Gastroesophageal sphincter (tissue), 3 donors: ENCODE measurements around the gene TXNIP.

Experiments
- EP300 ChIP-seq: sonication (generic); formaldehyde crosslinking; IDR thresholded peaks from one replicate; pipeline ENCODE4 v1.6.1; 2017; ENCODE audit warnings: antibody characterized with exemption, mild to moderate bottlenecking
- POLR2A ChIP-seq, 2 donors: fragments of 450-650 bp; IDR thresholded peaks; one replicate each; pipeline ENCODE4 v1.6.1; 2017; ENCODE audit warnings: antibody characterized with exemption in 2 of 2, mild to moderate bottlenecking in 2 of 2, moderate library complexity in 1 of 2
- POLR2AphosphoS5 ChIP-seq: sonication (generic); formaldehyde crosslinking; IDR thresholded peaks from one replicate; pipeline ENCODE4 v1.6.1; 2017; ENCODE audit warnings: antibody characterized with exemption
- TF ChIP-seq, protein P1 (sequence below), 4 experiments: fragments of 200-600 bp in 2 of 4; fragments of 450-650 bp in 2 of 4; sonication (generic) in 1 of 4; IDR thresholded peaks; one replicate each; pipeline ENCODE4 v1.5.1; 2017 to 2019; ENCODE audit warnings: antibody characterized with exemption in 4 of 4, mild to moderate bottlenecking in 2 of 4, moderate library complexity in 2 of 4

DNA sequence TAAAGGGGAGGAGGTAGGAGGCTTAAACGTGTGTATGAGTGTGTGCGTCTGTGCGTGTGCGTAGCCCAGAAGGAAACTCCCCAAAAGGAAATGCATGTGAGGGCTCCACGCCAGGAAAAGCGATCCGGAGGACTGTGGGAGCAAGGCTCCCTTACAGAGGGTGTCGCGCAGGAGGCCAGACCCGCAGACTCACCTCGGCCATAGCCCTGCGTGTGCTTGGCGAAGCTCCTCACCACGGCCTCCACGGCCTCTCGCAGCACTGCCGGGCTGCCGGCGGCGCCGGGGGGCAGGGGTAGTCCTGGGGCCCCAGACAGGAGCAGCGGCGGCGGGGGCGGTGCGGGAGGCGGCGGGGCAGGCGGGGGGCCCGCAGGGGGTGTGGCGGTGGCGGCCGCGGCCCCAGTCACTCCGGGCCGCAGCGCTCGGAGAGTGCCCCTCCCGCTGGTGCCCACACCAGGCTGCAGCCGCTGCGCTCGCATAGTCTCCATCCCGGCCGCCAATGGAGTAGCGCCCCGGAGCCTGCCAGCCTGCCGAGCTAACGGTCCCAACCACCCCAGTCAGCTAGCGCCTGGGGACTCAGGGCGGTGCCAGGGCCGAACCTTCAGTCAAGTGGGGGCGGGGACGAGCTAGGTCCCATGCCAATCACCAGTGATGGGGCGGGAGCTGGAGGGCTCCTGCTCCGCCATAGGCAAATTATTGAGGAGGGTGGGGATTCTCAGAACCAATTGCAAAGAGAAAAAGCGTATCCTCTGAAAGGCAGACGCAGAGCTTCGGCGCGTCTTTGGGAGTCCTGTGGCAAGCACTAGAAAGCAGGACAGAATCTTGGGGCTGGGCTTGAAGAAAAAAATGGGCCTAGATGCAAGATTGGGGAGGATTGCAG, 38.7 kb downstream of the TXNIP start, which contains the start of gene LIX1L:
- TF ChIP-seq POLR2A (IDR thresholded peaks at IDR 0.05) (peak; percentile 74 to 88), EP300 (no peak), POLR2AphosphoS5 (peak; percentile 91)
- TF ChIP-seq, protein P1, sequence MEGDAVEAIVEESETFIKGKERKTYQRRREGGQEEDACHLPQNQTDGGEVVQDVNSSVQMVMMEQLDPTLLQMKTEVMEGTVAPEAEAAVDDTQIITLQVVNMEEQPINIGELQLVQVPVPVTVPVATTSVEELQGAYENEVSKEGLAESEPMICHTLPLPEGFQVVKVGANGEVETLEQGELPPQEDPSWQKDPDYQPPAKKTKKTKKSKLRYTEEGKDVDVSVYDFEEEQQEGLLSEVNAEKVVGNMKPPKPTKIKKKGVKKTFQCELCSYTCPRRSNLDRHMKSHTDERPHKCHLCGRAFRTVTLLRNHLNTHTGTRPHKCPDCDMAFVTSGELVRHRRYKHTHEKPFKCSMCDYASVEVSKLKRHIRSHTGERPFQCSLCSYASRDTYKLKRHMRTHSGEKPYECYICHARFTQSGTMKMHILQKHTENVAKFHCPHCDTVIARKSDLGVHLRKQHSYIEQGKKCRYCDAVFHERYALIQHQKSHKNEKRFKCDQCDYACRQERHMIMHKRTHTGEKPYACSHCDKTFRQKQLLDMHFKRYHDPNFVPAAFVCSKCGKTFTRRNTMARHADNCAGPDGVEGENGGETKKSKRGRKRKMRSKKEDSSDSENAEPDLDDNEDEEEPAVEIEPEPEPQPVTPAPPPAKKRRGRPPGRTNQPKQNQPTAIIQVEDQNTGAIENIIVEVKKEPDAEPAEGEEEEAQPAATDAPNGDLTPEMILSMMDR (IDR thresholded peaks at IDR 0.05): no peak
